HG03571 (cell line): Measurements from ENCODE around the gene MED12L.

Experiments used
- ATAC-seq: cut with Tn5 transposase; IDR thresholded peaks from one replicate; pipeline ENCODE4 v1.9.1; 2021; ENCODE audit not compliant: unreplicated experiment

MED12L gene

GRCh38 chr3:151135541-151136337 lies 50.3 kb downstream of the MED12L start:
- no peak for ATAC-seq

- ATAC-seq: no peak
These were observed 57.5 kb downstream of the MED12L start for GRCh38 chr3:151142929-151143328.

GRCh38 chr3:151144016-151144415 lies 58.6 kb downstream of the MED12L start:
- ATAC-seq: no peak

- ATAC-seq: no peak
These were observed 59.3 kb downstream of the MED12L start for GRCh38 chr3:151144760-151145159.

- no peak for ATAC-seq
These were observed 60.2 kb downstream of the MED12L start for GRCh38 chr3:151145713-151146070.

GRCh38 chr3:151146071-151146730 lies 60.7 kb downstream of the MED12L start:
- peak; percentile 89 for ATAC-seq

- ATAC-seq: no peak
These were observed 61.2 kb downstream of the MED12L start for GRCh38 chr3:151146731-151147091.

GRCh38 chr3:151147299-151147698 lies 61.8 kb downstream of the MED12L start:
- no peak for ATAC-seq

GRCh38 chr3:151152455-151153079 lies 67.1 kb downstream of the MED12L start:
- no peak for ATAC-seq

GRCh38 chr3:151154566-151154965 lies 69.1 kb downstream of the MED12L start:
- ATAC-seq: no peak

GRCh38 chr3:151155409-151156128 lies 70.1 kb downstream of the MED12L start:
- ATAC-seq: no peak

GRCh38 chr3:151156618-151157216 lies 71.3 kb downstream of the MED12L start:
- no peak for ATAC-seq

GRCh38 chr3:151159806-151160205 lies 74.3 kb downstream of the MED12L start:
- no peak for ATAC-seq

- no peak for ATAC-seq
These were observed 79.8 kb downstream of the MED12L start for GRCh38 chr3:151165226-151165625.

GRCh38 chr3:151166161-151166560 lies 80.7 kb downstream of the MED12L start:
- ATAC-seq: no peak

GRCh38 chr3:151168269-151169094 lies 83.0 kb downstream of the MED12L start:
- peak; percentile 39 for ATAC-seq

- ATAC-seq: peak; percentile 40
These were observed 83.9 kb downstream of the MED12L start for GRCh38 chr3:151169262-151169947.

GRCh38 chr3:151169948-151170679 lies 84.7 kb downstream of the MED12L start:
- ATAC-seq: peak; percentile 34
